Measurements from ENCODE around the gene FGFRL1. TPM values are rescaled to one million over a fixed set of nuclear protein-coding genes. Genes with fewer than 3 reads are reported as not detected.
A peak's percentile ranks its signal among the peaks of the same experiment; 100 is the strongest.

The FGFRL1 gene
- total and polyA plus RNA-seq, 2 of the 13 experiments (the other 11 are each of a cell fraction or from before 2014, with no cell fraction given), result 19.1 to 30.6 TPM

DNA sequence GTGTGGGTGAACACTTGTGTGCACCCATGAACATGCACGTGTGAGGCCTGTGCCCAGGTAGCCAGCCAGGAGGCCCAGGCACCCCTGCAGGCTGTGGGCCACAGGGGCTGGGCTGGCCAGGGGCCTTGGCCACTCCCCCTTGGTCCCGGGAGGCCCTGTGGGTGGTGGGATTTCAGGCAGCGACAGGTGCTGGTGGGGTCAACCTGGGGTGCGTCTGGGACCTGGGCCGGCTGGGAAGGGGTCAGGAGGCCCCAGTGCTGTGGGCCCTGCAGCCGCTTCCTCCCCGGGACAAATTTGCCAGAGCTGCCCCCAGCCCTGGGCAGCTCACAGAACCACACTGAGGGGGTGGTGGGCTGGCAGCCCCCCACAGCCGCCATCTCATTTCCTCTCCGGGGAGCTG lies 7.9 kb downstream of the FGFRL1 start:
- POLR2A ChIA-PET, result no interaction called here
- Histone ChIP-seq H3K9me3 (ENCODE audit: low read length) (no peaks in the 10 kb centered on the region), H3K79me2 (ENCODE audit: insufficient read depth, low read length) (peaks cover 6% of the 10 kb centered on the region), H3K4me1 (ENCODE audit: insufficient read depth, low read length) (peaks cover 15% of the 10 kb centered on the region), H3K36me3 (replicated peaks in 1 of 2; ENCODE audit: control insufficient read depth in 1 of 2, insufficient read depth in 2 of 2, low read length in 2 of 2) (peaks cover 0 to 2% of the 10 kb centered on the region in 2 experiments; a peak in 3 of 5 replicates), H3K27me3 (ENCODE audit: control insufficient read depth in 1 of 2, insufficient read depth in 2 of 2, low read length in 2 of 2) (no peaks in the 10 kb centered on the region; a peak in 1 of 5 replicates), H3K4me3 (replicated peaks in 1 of 3; ENCODE audit: insufficient read depth in 1 of 3, low read depth in 2 of 3, low read length in 3 of 3) (no peak overlapping the region), H3K9ac (ENCODE audit: insufficient read depth, low read depth, low read length) (no peak overlapping the region), H2AFZ (ENCODE audit: low read length) (no peak overlapping the region), H4K20me1 (ENCODE audit: insufficient read depth, low read length) (no peaks in the 10 kb centered on the region), H3K27ac (ENCODE audit: extremely low read length, insufficient read depth, low read length) (no peak overlapping the region), H3K4me2 (ENCODE audit: low read depth, low read length) (no peak overlapping the region)
- intact Hi-C loops (cut with micrococcal nuclease; ENCODE audit: unreplicated experiment), result no loop called here
- BruUV-seq (replicated peaks), result no TSS peak
- WGBS (ENCODE audit: low lambda C conversion rate), result 96% methylated on average over 3 of the region's 9 CpGs
- in situ Hi-C loops (cut with HindIII; ENCODE audit: extremely low pct_ligation_motif_present, low pct_unique_long_range_greater_than_20kb), result no loop called here
- ATAC-seq (no peak), DNase-seq (ENCODE audit: low spot score) (no peak), FAIRE-seq (no peak)
- peak; percentile 51 for TF ChIP-seq RBFOX2 (IDR thresholded peaks at IDR 0.05; ENCODE audit: low read depth, low read length)
- TF ChIP-seq FLYWCH1 (CRISPR knock-in tag; IDR thresholded peaks at IDR 0.05), result no peak
- TF ChIP-seq, protein P1, sequence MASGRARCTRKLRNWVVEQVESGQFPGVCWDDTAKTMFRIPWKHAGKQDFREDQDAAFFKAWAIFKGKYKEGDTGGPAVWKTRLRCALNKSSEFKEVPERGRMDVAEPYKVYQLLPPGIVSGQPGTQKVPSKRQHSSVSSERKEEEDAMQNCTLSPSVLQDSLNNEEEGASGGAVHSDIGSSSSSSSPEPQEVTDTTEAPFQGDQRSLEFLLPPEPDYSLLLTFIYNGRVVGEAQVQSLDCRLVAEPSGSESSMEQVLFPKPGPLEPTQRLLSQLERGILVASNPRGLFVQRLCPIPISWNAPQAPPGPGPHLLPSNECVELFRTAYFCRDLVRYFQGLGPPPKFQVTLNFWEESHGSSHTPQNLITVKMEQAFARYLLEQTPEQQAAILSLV (CRISPR knock-in tag; IDR thresholded peaks at IDR 0.05; ENCODE audit: borderline replicate concordance), result no peak
- CTCF ChIA-PET (ENCODE audit: low intra/inter-chr PET ratio, low total read pairs), result no interaction called here

DNA sequence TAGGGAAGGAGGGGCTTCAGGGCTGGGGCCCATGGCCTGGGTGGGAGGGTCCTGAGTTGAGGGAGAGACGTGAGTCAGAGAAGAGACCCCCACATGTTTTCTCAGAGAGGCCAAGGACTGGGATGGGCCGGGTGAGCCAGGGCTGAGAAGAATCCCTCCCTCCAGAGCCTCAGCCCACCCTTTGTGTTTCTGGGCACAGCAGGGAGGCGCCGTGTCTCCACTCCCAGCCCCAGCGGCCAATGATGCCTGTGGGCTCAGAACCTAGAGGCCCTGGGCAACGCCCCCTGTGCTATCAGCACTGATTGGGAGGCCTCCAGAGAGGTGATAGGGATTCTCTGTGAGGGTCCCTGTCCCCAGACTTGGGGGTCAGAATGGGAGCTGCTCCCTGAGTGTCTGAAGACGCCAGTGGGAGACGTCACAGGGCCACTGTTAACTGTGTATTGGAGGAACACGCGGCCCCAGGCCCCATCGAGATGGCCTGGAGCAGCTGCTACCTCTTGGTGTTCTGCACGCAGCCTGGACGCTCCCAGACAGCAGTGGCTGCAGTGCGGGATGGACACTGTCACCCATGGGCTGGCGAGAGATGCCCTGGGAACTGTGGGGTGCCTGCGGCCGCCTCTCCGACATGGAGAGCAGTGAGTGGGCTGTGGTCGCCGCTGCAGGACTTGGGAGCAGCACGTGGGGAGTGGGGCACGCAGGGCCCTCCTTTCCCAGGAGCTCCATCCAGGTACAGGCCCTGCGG lies 8.5 kb downstream of the FGFRL1 start:
- BruUV-seq (replicated peaks), result no TSS peak
- peaks cover 6% of the 10 kb centered on the region for H3K79me2 ChIP-seq (ENCODE audit: insufficient read depth, low read length)
- peaks cover 9% of the 10 kb centered on the region for H3K4me1 ChIP-seq (ENCODE audit: insufficient read depth, low read length)
- CTCF ChIA-PET (ENCODE audit: low intra/inter-chr PET ratio, low total read pairs), result no interaction called here
- peaks cover 0 to 2% of the 10 kb centered on the region in 2 experiments; a peak in 4 of 5 replicates for H3K36me3 ChIP-seq (replicated peaks in 1 of 2; ENCODE audit: control insufficient read depth in 1 of 2, insufficient read depth in 2 of 2, low read length in 2 of 2)
- WGBS (ENCODE audit: low lambda C conversion rate), result 97% methylated on average over 6 of the region's 23 CpGs
- no peaks in the 10 kb centered on the region for H3K9me3 ChIP-seq (ENCODE audit: low read length)
- DNase-seq (ENCODE audit: low spot score) (no peak), ATAC-seq (no peak), FAIRE-seq (no peak)
- no peak overlapping the region for H3K9ac ChIP-seq (ENCODE audit: insufficient read depth, low read depth, low read length)
- in situ Hi-C loops (cut with HindIII; ENCODE audit: extremely low pct_ligation_motif_present, low pct_unique_long_range_greater_than_20kb), result no loop called here
- no peaks in the 10 kb centered on the region for H3K27me3 ChIP-seq (ENCODE audit: control insufficient read depth in 1 of 2, insufficient read depth in 2 of 2, low read length in 2 of 2)
- no peak overlapping the region for H3K4me3 ChIP-seq (replicated peaks in 1 of 3; ENCODE audit: insufficient read depth in 1 of 3, low read depth in 2 of 3, low read length in 3 of 3)
- intact Hi-C loops (cut with micrococcal nuclease; ENCODE audit: unreplicated experiment), result no loop called here
- POLR2A ChIA-PET, result no interaction called here
- H2AFZ ChIP-seq (ENCODE audit: low read length), result no peak overlapping the region
- H3K4me2 ChIP-seq (ENCODE audit: low read depth, low read length), result no peak overlapping the region
- no peaks in the 10 kb centered on the region for H4K20me1 ChIP-seq (ENCODE audit: insufficient read depth, low read length)
- H3K27ac ChIP-seq (ENCODE audit: extremely low read length, insufficient read depth, low read length), result no peak overlapping the region
- TF ChIP-seq AGO2 (optimal IDR thresholded peaks at IDR 0.05; ENCODE audit: low read depth, low read length), result peak; percentile 22
- no peak for TF ChIP-seq ATM (IDR thresholded peaks at IDR 0.05; ENCODE audit: borderline replicate concordance)

Measured in HepG2 (cell line).